ENCODE measurements around the gene HDGF. TPM values are rescaled to one million over a fixed set of nuclear protein-coding genes. Genes with fewer than 3 reads are reported as not detected.
"Not testable (repeated sequence)": the region's sequence is repeated elsewhere in the genome, so short reads cannot be mapped to it uniquely, and the experiment has no call there.

HDGF gene
- total RNA-seq, 1 donor: 177 TPM

DNA sequence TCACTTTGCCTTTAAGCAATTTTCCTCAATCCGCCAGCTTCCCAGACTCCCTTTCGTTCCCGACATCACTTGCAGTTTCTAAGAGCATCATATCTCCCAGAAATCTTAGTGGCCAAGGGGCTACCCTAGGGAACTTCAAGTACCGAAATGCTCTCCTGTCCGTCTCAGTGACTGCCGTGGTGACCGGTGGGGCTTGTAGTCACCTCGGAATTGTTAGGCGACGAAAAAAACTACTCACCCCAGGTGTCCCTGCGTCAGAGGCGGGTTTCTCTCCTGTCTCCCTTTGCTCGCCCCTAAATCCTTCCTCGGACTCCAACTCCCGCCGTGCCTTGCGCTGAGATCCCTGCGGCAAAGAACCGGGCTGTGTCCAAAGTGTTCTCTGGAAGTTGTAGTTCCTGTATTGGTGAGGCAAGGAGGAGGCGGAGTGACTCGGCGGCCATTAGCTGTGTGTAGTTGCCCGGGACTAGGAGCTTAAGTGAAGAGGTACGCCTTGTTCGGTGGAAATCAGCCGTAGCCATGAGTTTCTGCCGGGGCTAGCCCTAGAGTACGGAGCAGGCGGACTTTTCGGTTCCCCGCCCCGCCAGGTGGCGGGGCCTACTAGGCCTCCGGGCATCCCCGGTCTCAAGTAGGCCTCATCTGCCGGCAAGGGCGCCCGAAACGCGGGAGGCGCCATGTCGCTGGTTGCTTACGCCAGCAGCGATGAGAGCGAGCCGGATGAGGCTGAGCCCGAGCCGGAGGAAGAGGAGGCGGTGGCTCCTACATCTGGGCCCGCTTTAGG is 15.8 kb upstream of the HDGF start, which contains the start of gene PRCC:
TSS of gene PRCC (plus strand) at position 435 of the 778 bp plus-strand sequence. CDS start at position 672, 237 bp downstream.
- Histone ChIP-seq H3K36me3 (ENCODE audit: insufficient read depth, low read length) (peaks cover 7% of the 10 kb centered on the region), H3K79me2 (ENCODE audit: insufficient read depth, low read length) (peaks cover 54% of the 10 kb centered on the region), H3K4me1 (ENCODE audit: insufficient read depth, low read length) (peaks cover 23% of the 10 kb centered on the region), H3K4me2 (ENCODE audit: insufficient read depth, low read length) (peak within 1 kb of the TSS; percentile 97), H3K4me3 (ENCODE audit: insufficient read depth, low read length) (peak within 1 kb of the TSS; percentile 82), H3K9me3 (ENCODE audit: low read depth, low read length) (no peaks in the 10 kb centered on the region), H4K20me1 (ENCODE audit: insufficient read depth, low read length) (peaks cover 22% of the 10 kb centered on the region), H2AFZ (ENCODE audit: low read length) (peak within 1 kb of the TSS; percentile 91), H3K27ac (ENCODE audit: low read depth, low read length) (peak within 1 kb of the TSS; percentile 88), H3K27me3 (ENCODE audit: insufficient read depth, low read length) (no peaks in the 10 kb centered on the region)
- DNase-seq (ENCODE audit: insufficient read length, low spot score, missing footprints): peak; percentile 95
- TF ChIP-seq, protein P1, sequence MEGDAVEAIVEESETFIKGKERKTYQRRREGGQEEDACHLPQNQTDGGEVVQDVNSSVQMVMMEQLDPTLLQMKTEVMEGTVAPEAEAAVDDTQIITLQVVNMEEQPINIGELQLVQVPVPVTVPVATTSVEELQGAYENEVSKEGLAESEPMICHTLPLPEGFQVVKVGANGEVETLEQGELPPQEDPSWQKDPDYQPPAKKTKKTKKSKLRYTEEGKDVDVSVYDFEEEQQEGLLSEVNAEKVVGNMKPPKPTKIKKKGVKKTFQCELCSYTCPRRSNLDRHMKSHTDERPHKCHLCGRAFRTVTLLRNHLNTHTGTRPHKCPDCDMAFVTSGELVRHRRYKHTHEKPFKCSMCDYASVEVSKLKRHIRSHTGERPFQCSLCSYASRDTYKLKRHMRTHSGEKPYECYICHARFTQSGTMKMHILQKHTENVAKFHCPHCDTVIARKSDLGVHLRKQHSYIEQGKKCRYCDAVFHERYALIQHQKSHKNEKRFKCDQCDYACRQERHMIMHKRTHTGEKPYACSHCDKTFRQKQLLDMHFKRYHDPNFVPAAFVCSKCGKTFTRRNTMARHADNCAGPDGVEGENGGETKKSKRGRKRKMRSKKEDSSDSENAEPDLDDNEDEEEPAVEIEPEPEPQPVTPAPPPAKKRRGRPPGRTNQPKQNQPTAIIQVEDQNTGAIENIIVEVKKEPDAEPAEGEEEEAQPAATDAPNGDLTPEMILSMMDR (IDR thresholded peaks at IDR 0.05; ENCODE audit: extremely low read depth, low read depth, low read length): no peak

DNA sequence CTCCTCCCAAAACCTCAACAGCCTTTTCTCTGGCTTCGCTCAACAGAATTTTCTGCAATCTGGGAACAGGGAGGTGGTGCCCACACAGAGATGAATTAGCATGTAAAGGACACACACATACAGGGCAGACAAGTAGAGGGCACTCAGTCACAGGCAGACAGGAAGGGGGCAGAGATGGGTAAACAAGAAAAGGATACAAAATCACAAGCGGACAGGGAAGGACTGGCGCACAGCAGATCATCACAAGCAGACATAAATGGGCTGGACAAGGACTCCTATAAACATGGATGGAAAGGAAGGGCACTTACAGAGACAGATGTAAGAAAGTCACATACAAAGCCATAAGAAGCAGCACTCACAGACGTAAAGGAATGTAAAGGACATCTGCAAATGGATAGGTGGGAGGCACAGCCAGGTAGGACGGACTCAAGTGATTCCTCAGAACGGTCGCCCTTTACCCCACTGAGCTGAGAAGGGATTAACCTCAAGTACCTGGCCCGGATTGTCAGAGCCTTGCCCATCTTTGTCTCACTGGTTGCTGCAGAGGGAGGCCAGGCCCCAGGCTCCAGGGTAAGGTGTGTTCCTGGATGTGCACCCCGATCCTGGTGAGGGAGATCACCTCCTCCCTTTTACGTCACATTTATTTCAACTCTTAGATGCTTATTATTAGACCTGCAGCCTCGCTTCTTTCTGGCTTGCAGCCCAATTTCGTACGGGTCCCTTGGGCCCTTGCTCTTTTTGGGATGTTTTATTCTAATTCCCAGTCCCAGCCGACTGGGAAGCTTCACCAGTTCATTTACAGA is 15.0 kb upstream of the HDGF start:
- Histone ChIP-seq H2AFZ (ENCODE audit: low read length) (peak overlapping the region; percentile 91), H3K27me3 (ENCODE audit: insufficient read depth, low read length) (no peaks in the 10 kb centered on the region), H3K27ac (ENCODE audit: low read depth, low read length) (peak overlapping the region; percentile 88), H3K4me2 (ENCODE audit: insufficient read depth, low read length) (peak overlapping the region; percentile 94), H3K9me3 (ENCODE audit: low read depth, low read length) (no peaks in the 10 kb centered on the region), H3K36me3 (ENCODE audit: insufficient read depth, low read length) (peaks cover 7% of the 10 kb centered on the region), H3K4me3 (ENCODE audit: insufficient read depth, low read length) (peak overlapping the region; percentile 82), H3K4me1 (ENCODE audit: insufficient read depth, low read length) (peaks cover 23% of the 10 kb centered on the region), H3K79me2 (ENCODE audit: insufficient read depth, low read length) (peaks cover 46% of the 10 kb centered on the region), H4K20me1 (ENCODE audit: insufficient read depth, low read length) (peaks cover 18% of the 10 kb centered on the region)
- no peak for DNase-seq (ENCODE audit: insufficient read length, low spot score, missing footprints)
- TF ChIP-seq, protein P1 (IDR thresholded peaks at IDR 0.05; ENCODE audit: extremely low read depth, low read depth, low read length): no peak

DNA sequence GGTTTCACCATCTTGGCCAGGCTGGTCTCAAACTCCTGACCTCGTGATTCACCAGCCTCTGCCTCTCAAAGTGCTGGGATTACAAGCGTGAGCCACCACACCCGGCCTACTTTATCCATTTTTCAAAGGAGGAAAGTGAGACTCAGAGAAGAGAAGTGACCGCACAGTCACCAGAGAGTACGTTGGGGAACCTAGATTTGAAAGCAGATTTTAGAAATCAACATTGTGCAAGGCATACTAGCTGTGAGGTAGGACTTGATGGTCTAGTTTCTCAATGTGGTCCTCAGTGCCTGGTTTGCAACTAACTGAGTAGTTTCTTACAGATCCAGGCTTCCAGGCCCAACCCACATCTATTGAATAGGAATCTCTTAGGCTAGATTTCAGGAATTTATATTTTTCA is 14.2 kb upstream of the HDGF start:
- Histone ChIP-seq H3K4me2 (ENCODE audit: insufficient read depth, low read length) (peak overlapping the region; percentile 94), H2AFZ (ENCODE audit: low read length) (peak overlapping the region; percentile 91)

DNA sequence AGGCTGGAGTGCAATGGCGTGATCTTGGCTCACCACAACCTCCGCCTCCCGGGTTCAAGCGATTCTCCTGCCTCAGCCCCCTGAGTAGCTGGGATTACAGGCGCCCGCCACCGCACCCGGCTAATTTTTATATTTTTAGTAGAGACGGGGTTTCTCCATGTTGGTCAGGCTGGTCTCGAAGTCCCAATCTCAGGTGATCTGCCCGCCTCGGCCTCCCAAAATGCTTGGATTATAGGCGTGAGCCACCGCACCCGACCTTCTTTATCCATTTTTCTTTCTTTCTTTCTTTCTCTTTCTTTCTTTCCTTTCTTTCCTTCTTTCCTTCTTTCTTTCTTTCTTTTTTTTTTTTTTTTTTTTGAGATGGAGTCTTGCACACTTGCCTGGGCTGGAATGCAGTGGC is 13.7 kb upstream of the HDGF start:
- not testable (repeated sequence) for H3K27me3 ChIP-seq (ENCODE audit: insufficient read depth, low read length); DNase-seq (ENCODE audit: insufficient read length, low spot score, missing footprints); H3K36me3 ChIP-seq (ENCODE audit: insufficient read depth, low read length); H3K9me3 ChIP-seq (ENCODE audit: low read depth, low read length); H3K4me3 ChIP-seq (ENCODE audit: insufficient read depth, low read length); H3K27ac ChIP-seq (ENCODE audit: low read depth, low read length); H2AFZ ChIP-seq (ENCODE audit: low read length); H3K4me2 ChIP-seq (ENCODE audit: insufficient read depth, low read length)
- H3K79me2 ChIP-seq (ENCODE audit: insufficient read depth, low read length): peaks cover 33% of the 10 kb centered on the region
- peaks cover 11% of the 10 kb centered on the region for H4K20me1 ChIP-seq (ENCODE audit: insufficient read depth, low read length)
- H3K4me1 ChIP-seq (ENCODE audit: insufficient read depth, low read length): peaks cover 23% of the 10 kb centered on the region

More for the DNA sequence above, 14.2 kb upstream of the HDGF start:
- H3K4me1 ChIP-seq (ENCODE audit: insufficient read depth, low read length): peaks cover 23% of the 10 kb centered on the region
- H3K4me3 ChIP-seq (ENCODE audit: insufficient read depth, low read length): peak overlapping the region; percentile 82
- no peaks in the 10 kb centered on the region for H3K9me3 ChIP-seq (ENCODE audit: low read depth, low read length)
- no peak for DNase-seq (ENCODE audit: insufficient read length, low spot score, missing footprints)
- no peaks in the 10 kb centered on the region for H3K27me3 ChIP-seq (ENCODE audit: insufficient read depth, low read length)
- peaks cover 5% of the 10 kb centered on the region for H3K36me3 ChIP-seq (ENCODE audit: insufficient read depth, low read length)
- H3K79me2 ChIP-seq (ENCODE audit: insufficient read depth, low read length): peaks cover 38% of the 10 kb centered on the region
- H3K27ac ChIP-seq (ENCODE audit: low read depth, low read length): no peak overlapping the region
- peaks cover 14% of the 10 kb centered on the region for H4K20me1 ChIP-seq (ENCODE audit: insufficient read depth, low read length)
- TF ChIP-seq, protein P1 (IDR thresholded peaks at IDR 0.05; ENCODE audit: extremely low read depth, low read depth, low read length): no peak

Measured in osteoblast (primary cell).